HepG2 (cell line): ENCODE results near the gene DAB2IP. TPM values are rescaled to one million over a fixed set of nuclear protein-coding genes. Genes with fewer than 3 reads are reported as not detected.
A peak's percentile ranks its signal among the peaks of the same experiment; 100 is the strongest.

ENCODE experiments used
- ATAC-seq: fragments of 200-7000 bp; cut with Tn5 transposase; 3 replicates; pipeline ENCODE4 v1.9.1; 2020; ENCODE audit warnings: mild to moderate bottlenecking, moderate library complexity
- BruUV-seq: library from RNA; stranded (reverse); fragments of 400-500 nt; replicated peaks from 2 replicates; lab custom pipeline; 2021; lab: Mats Ljungman, UMichigan
- CTCF ChIA-PET: fragments of 300-600 bp; formaldehyde crosslinking; extraction: SDS; loops from one replicate; lab custom pipeline; 2021; ENCODE audit warnings: low total read pairs, inconsistent platforms, low intra/inter-chr PET ratio; lab: Yijun Ruan, JAX
- POLR2A ChIA-PET: fragments of 350-600 bp; sonication (Branson Sonifier 250); formaldehyde crosslinking; loops from one replicate; lab custom pipeline; 2020; ENCODE audit warnings: antibody characterized with exemption, inconsistent platforms; lab: Yijun Ruan, JAX
- DNase-seq: peaks from one replicate; pipeline ENCODE4 v3.0.0-alpha.2; 2015; ENCODE audit warnings: low spot score
- FAIRE-seq: peaks from 3 replicates; lab custom pipeline; 2011; peaks lifted over from hg19 to GRCh38; lab: Jason Lieb, UNC
- H2AFZ ChIP-seq: one replicate; pipeline ENCODE4 v1.6.1; 2011; ENCODE audit warnings: low read length, inconsistent platforms
- H3K27ac ChIP-seq: fragments of 300-600 bp; 3 replicates; pipeline ENCODE4 v1.8.0; 2011; ENCODE audit warnings: mixed run types, mild to moderate bottlenecking, mixed read lengths, low read length, inconsistent platforms; ENCODE audit not compliant: insufficient read depth; ENCODE audit errors: extremely low read length
- H3K27me3 ChIP-seq, 2 experiments: fragments of 200-600 bp in 1 of 2; 2 replicates in 1 of 2; 3 replicates in 1 of 2; pipeline versions ENCODE4 v1.6.0 to v1.8.0; 2011; ENCODE audit warnings: low read length in 2 of 2, mild to moderate bottlenecking in 2 of 2, moderate library complexity in 2 of 2, inconsistent platforms in 1 of 2; ENCODE audit not compliant: insufficient read depth in 2 of 2, control insufficient read depth in 1 of 2
- H3K36me3 ChIP-seq, 2 experiments: fragments of 200-600 bp in 1 of 2; replicated peaks in 1 of 2; 2 replicates in 1 of 2; 3 replicates in 1 of 2; pipeline versions ENCODE4 v1.5.1 to v1.8.0; 2011; ENCODE audit warnings: low read length in 2 of 2, inconsistent platforms in 1 of 2; ENCODE audit not compliant: insufficient read depth in 2 of 2, control insufficient read depth in 1 of 2
- H3K4me1 ChIP-seq: 2 replicates; pipeline ENCODE4 v1.5.1; 2012; ENCODE audit warnings: low read length, inconsistent platforms; ENCODE audit not compliant: insufficient read depth
- H3K4me2 ChIP-seq: 2 replicates; pipeline ENCODE4 v1.6.0; 2011; ENCODE audit warnings: low read depth, low read length, inconsistent platforms
- H3K4me3 ChIP-seq, 3 experiments: fragments of 200-600 bp in 1 of 3; sonication (generic), shearing (Covaris generic) in 1 of 3; replicated peaks in 1 of 3; 2 replicates each; pipeline ENCODE4 v1.5.1; 2011 to 2016; ENCODE audit warnings: low read length in 3 of 3, inconsistent platforms in 2 of 3, low read depth in 2 of 3, mild to moderate bottlenecking in 2 of 3, control low read depth in 1 of 3, mixed read lengths in 1 of 3; ENCODE audit not compliant: insufficient read depth in 1 of 3
- H3K79me2 ChIP-seq: one replicate; pipeline ENCODE4 v1.6.1; 2011; ENCODE audit warnings: low read length, inconsistent platforms; ENCODE audit not compliant: insufficient read depth
- H3K9ac ChIP-seq: 2 replicates; pipeline ENCODE4 v1.6.0; 2011; ENCODE audit warnings: mild to moderate bottlenecking, low read depth, low read length, inconsistent platforms; ENCODE audit not compliant: insufficient read depth
- H3K9me3 ChIP-seq: 2 replicates; pipeline ENCODE4 v1.5.1; 2012; ENCODE audit warnings: mild to moderate bottlenecking, low read length
- H4K20me1 ChIP-seq: 2 replicates; pipeline ENCODE4 v1.6.0; 2011; ENCODE audit warnings: inconsistent platforms, mild to moderate bottlenecking, low read length, moderate library complexity; ENCODE audit not compliant: insufficient read depth
- CTCF ChIP-seq: sonication (generic); formaldehyde crosslinking; IDR thresholded peaks from 2 replicates; pipeline ENCODE4 v1.5.0; 2020; ENCODE audit warnings: mild to moderate bottlenecking, missing genetic modification reagents, moderate library complexity
- DNMT1 ChIP-seq: sonication (generic); formaldehyde crosslinking; IDR thresholded peaks from 2 replicates; pipeline ENCODE4 v1.5.1; 2020; ENCODE audit warnings: mild to moderate bottlenecking, missing genetic modification reagents
- DPF2 ChIP-seq: sonication (generic); formaldehyde crosslinking; IDR thresholded peaks from 2 replicates; pipeline ENCODE4 v1.4.0; 2020; ENCODE audit warnings: mild to moderate bottlenecking, low read depth, missing genetic modification reagents, borderline replicate concordance
- ETS1 ChIP-seq: sonication (generic); formaldehyde crosslinking; IDR thresholded peaks from 2 replicates; pipeline ENCODE4 v1.4.0; 2020; ENCODE audit warnings: missing genetic modification reagents
- MYNN ChIP-seq: sonication (generic); formaldehyde crosslinking; IDR thresholded peaks from 2 replicates; pipeline ENCODE4 v1.4.0; 2020; ENCODE audit warnings: mild to moderate bottlenecking, low read depth, missing genetic modification reagents
- STAG1 ChIP-seq: sonication (generic); formaldehyde crosslinking; IDR thresholded peaks from 2 replicates; pipeline ENCODE4 v1.4.0; 2020; ENCODE audit warnings: missing genetic modification reagents
- TCF12 ChIP-seq, 2 experiments: fragments of 450-650 bp in 1 of 2; sonication (generic) in 1 of 2; formaldehyde crosslinking in 1 of 2; IDR thresholded peaks; 2 replicates each; pipeline versions ENCODE4 v1.6.1 to v1.8.0; 2017 to 2022; ENCODE audit warnings: antibody characterized with exemption in 1 of 2, mild to moderate bottlenecking in 1 of 2, missing genetic modification reagents in 1 of 2, moderate library complexity in 1 of 2
- XRCC5 ChIP-seq: fragments of 200-400 bp; formaldehyde crosslinking; optimal IDR thresholded peaks from 2 replicates; pipeline ENCODE3; 2017; ENCODE audit warnings: mild to moderate bottlenecking, low read length
- ZBTB20 ChIP-seq: sonication (generic); formaldehyde crosslinking; IDR thresholded peaks from 2 replicates; pipeline ENCODE4 v1.8.1; 2023; ENCODE audit warnings: missing genetic modification reagents, low read depth, mild to moderate bottlenecking, borderline replicate concordance
- ZBTB3 ChIP-seq: sonication (generic); formaldehyde crosslinking; IDR thresholded peaks from 2 replicates; pipeline ENCODE4 v1.4.0; 2020; ENCODE audit warnings: low read depth, mild to moderate bottlenecking, moderate library complexity, missing genetic modification reagents, borderline replicate concordance
- ZNF263 ChIP-seq: sonication (generic); formaldehyde crosslinking; IDR thresholded peaks from 2 replicates; pipeline ENCODE4 v1.4.0; 2020; ENCODE audit warnings: missing genetic modification reagents
- ZNF496 ChIP-seq: sonication (generic); formaldehyde crosslinking; IDR thresholded peaks from 2 replicates; pipeline ENCODE4 v1.8.1; 2023; ENCODE audit warnings: mild to moderate bottlenecking, moderate library complexity, missing genetic modification reagents; ENCODE audit not compliant: insufficient replicate concordance
- ZZZ3 ChIP-seq: sonication (generic); formaldehyde crosslinking; IDR thresholded peaks from 2 replicates; pipeline ENCODE4 v1.4.0; 2020; ENCODE audit warnings: missing genetic modification reagents, mild to moderate bottlenecking, borderline replicate concordance
- WGBS: methylation state at CpG from one replicate; pipeline ENCODE4 v1.1.6; 2017; ENCODE audit warnings: low lambda C conversion rate; 5-methylcytosine and 5-hydroxymethylcytosine counted together
- in situ Hi-C: cut with HindIII; loops from 2 replicates; pipeline ENCODE4 v1.10.0; 2017; ENCODE audit warnings: low pct_unique_long_range_greater_than_20kb; ENCODE audit not compliant: extremely low pct_ligation_motif_present
- intact Hi-C: fragments of 100-400 bp; cut with micrococcal nuclease; formaldehyde crosslinking; loops from one replicate; pipeline ENCODE4 v1.10.0; 2022; ENCODE audit not compliant: unreplicated experiment
- polyA plus RNA-seq, 8 experiments: library from polyadenylated mRNA; depleted of rRNA in 3 of 8; stranded (reverse) in 7 of 8; unstranded in 1 of 8; fragments of >200 nt; fragmentation: Illumina TruSeq in 4 of 8; extraction: Trizol in 4 of 8; gene quantifications; 2 replicates each; pipeline versions ENCODE4 v1.2.1 to v1.2.3, GENCODE V29; 2011 to 2016; ENCODE audit warnings: low read depth in 4 of 8, missing spikeins in 1 of 8, mixed read lengths in 1 of 8; ENCODE audit not compliant: insufficient read depth in 1 of 8
- total RNA-seq, 5 experiments: library from RNA; depleted of rRNA; stranded (reverse); fragments of >200 nt; fragmentation: Illumina TruSeq; extraction: Trizol; gene quantifications; 2 replicates each; pipeline ENCODE4 v1.2.3, GENCODE V29; 2016; ENCODE audit warnings: low read depth in 1 of 5
- TF ChIP-seq, protein P1 (sequence below): sonication (generic); formaldehyde crosslinking; conservative IDR thresholded peaks from 2 replicates; pipeline ENCODE4 v1.4.0; 2020; ENCODE audit warnings: missing genetic modification reagents
- TF ChIP-seq, protein P2 (sequence below): sonication (generic); formaldehyde crosslinking; IDR thresholded peaks from 2 replicates; pipeline ENCODE4 v1.8.1; 2022; ENCODE audit warnings: low read depth, mild to moderate bottlenecking, missing genetic modification reagents

DAB2IP gene
- total and polyA plus RNA-seq, 2 of the 13 experiments (the other 11 are each of a cell fraction or from before 2014, with no cell fraction given): 25.3 to 37.9 TPM

GRCh38 chr9:121620777-121621449 is 30.5 kb upstream of the DAB2IP start:
- Histone ChIP-seq H3K4me2 (no peak overlapping the region), H3K4me3 (no peak overlapping the region), H3K36me3 (no peaks in the 10 kb centered on the region), H3K27ac (no peak overlapping the region), H4K20me1 (no peaks in the 10 kb centered on the region), H3K9ac (no peak overlapping the region), H3K9me3 (no peaks in the 10 kb centered on the region), H3K27me3 (no peaks in the 10 kb centered on the region), H3K79me2 (no peaks in the 10 kb centered on the region), H3K4me1 (peaks cover 36% of the 10 kb centered on the region), H2AFZ (no peak overlapping the region)
- ChIA-PET POLR2A (no interaction called here), CTCF (interaction anchor here (1.1 kb wide), 1 partner anchor 63 kb away, joined by 3 read pairs; no protein-coding TSS in a partner anchor)
- intact Hi-C loops: loop anchor here (1.0 kb wide), 1 partner anchor 22 kb away; no protein-coding TSS in a partner anchor
- WGBS: 70% methylated on average over 3 of the region's 3 CpGs
- ATAC-seq (peak; percentile 82), FAIRE-seq (peak; percentile 28), DNase-seq (peak; percentile 41)
- no TSS peak for BruUV-seq
- in situ Hi-C loops: no loop called here
- no peak for TF ChIP-seq MYNN (CRISPR knock-in tag)
- no peak for TF ChIP-seq ZNF496
- TF ChIP-seq, protein P1, sequence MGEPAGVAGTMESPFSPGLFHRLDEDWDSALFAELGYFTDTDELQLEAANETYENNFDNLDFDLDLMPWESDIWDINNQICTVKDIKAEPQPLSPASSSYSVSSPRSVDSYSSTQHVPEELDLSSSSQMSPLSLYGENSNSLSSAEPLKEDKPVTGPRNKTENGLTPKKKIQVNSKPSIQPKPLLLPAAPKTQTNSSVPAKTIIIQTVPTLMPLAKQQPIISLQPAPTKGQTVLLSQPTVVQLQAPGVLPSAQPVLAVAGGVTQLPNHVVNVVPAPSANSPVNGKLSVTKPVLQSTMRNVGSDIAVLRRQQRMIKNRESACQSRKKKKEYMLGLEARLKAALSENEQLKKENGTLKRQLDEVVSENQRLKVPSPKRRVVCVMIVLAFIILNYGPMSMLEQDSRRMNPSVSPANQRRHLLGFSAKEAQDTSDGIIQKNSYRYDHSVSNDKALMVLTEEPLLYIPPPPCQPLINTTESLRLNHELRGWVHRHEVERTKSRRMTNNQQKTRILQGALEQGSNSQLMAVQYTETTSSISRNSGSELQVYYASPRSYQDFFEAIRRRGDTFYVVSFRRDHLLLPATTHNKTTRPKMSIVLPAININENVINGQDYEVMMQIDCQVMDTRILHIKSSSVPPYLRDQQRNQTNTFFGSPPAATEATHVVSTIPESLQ (CRISPR knock-in tag): no peak
- TF ChIP-seq ETS1 (CRISPR knock-in tag): no peak
- TF ChIP-seq ZBTB3: no peak
- TF ChIP-seq DPF2 (CRISPR knock-in tag): no peak
- TF ChIP-seq XRCC5: peak; percentile 66
- TF ChIP-seq TCF12 (IDR thresholded peaks at IDR 0.05): no peak
- TF ChIP-seq TCF12 (CRISPR knock-in tag; IDR thresholded peaks at IDR 0.05): no peak
- TF ChIP-seq, protein P2, sequence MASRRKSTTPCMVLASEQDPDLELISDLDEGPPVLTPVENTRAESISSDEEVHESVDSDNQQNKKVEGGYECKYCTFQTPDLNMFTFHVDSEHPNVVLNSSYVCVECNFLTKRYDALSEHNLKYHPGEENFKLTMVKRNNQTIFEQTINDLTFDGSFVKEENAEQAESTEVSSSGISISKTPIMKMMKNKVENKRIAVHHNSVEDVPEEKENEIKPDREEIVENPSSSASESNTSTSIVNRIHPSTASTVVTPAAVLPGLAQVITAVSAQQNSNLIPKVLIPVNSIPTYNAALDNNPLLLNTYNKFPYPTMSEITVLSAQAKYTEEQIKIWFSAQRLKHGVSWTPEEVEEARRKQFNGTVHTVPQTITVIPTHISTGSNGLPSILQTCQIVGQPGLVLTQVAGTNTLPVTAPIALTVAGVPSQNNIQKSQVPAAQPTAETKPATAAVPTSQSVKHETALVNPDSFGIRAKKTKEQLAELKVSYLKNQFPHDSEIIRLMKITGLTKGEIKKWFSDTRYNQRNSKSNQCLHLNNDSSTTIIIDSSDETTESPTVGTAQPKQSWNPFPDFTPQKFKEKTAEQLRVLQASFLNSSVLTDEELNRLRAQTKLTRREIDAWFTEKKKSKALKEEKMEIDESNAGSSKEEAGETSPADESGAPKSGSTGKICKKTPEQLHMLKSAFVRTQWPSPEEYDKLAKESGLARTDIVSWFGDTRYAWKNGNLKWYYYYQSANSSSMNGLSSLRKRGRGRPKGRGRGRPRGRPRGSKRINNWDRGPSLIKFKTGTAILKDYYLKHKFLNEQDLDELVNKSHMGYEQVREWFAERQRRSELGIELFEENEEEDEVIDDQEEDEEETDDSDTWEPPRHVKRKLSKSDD (CRISPR knock-in tag): no peak
- TF ChIP-seq ZZZ3: no peak
- TF ChIP-seq DNMT1 (CRISPR knock-in tag): no peak
- TF ChIP-seq CTCF (CRISPR knock-in tag): peak; percentile 77
- no peak for TF ChIP-seq ZBTB20 (CRISPR knock-in tag)
- TF ChIP-seq STAG1 (CRISPR knock-in tag): peak; percentile 60
- no peak for TF ChIP-seq ZNF263
